ENCODE data around the gene ZKSCAN2.

Gene ZKSCAN2

GRCh38 chr16:25223964-25224363, 33.7 kb downstream of the ZKSCAN2 start:
- no peak for DNase-seq (ENCODE audit: low read depth)

GRCh38 chr16:25222959-25223358, 34.7 kb downstream of the ZKSCAN2 start:
- no peak for DNase-seq (ENCODE audit: low read depth)

GRCh38 chr16:25219070-25219737, 38.4 kb downstream of the ZKSCAN2 start:
- DNase-seq (ENCODE audit: low read depth) = no peak

GRCh38 chr16:25217921-25218320, 39.7 kb downstream of the ZKSCAN2 start:
- DNase-seq (ENCODE audit: low read depth) = no peak

- no peak for DNase-seq (ENCODE audit: low read depth)
Observed at GRCh38 chr16:25217112-25217511, 40.5 kb downstream of the ZKSCAN2 start.

GRCh38 chr16:25213709-25214397, 43.8 kb downstream of the ZKSCAN2 start:
- no peak for DNase-seq (ENCODE audit: low read depth)

GRCh38 chr16:25212636-25213035, 45.0 kb downstream of the ZKSCAN2 start:
- no peak for DNase-seq (ENCODE audit: low read depth)

- DNase-seq (ENCODE audit: low read depth) = peak; percentile 70
Observed at GRCh38 chr16:25210758-25211157, 46.9 kb downstream of the ZKSCAN2 start.

- no peak for DNase-seq (ENCODE audit: low read depth)
Observed at GRCh38 chr16:25199457-25199856, 58.2 kb downstream of the ZKSCAN2 start.

GRCh38 chr16:25198021-25198420, 59.6 kb downstream of the ZKSCAN2 start:
- no peak for DNase-seq (ENCODE audit: low read depth)

- no peak for DNase-seq (ENCODE audit: low read depth)
Observed at GRCh38 chr16:25194273-25194878, 63.3 kb downstream of the ZKSCAN2 start.

- DNase-seq (ENCODE audit: low read depth) = no peak
Observed at GRCh38 chr16:25192096-25192495, 65.5 kb downstream of the ZKSCAN2 start.

GRCh38 chr16:25189305-25189704, 68.3 kb downstream of the ZKSCAN2 start:
- DNase-seq (ENCODE audit: low read depth) = no peak

GRCh38 chr16:25187491-25187795, 70.2 kb downstream of the ZKSCAN2 start:
- DNase-seq (ENCODE audit: low read depth) = no peak
